ENCODE data around the gene PPEF1. TPM values are rescaled to one million over a fixed set of nuclear protein-coding genes. Genes with fewer than 3 reads are reported as not detected.

Gene PPEF1
- total RNA-seq, 2 donors from 2014 or later: 0.15 TPM; not detected in 1

GRCh38 chrX:18709833-18710232 is 2.4 kb downstream of the PPEF1 start:
- Histone ChIP-seq H3K27ac (no peak overlapping the region), H3K4me1 (no peaks in the 10 kb centered on the region), H3K9ac (ENCODE audit: low read depth in 2 of 2, low read length in 2 of 2) (no peak overlapping the region), H3K36me3 (no peaks in the 10 kb centered on the region), H3K27me3 (no peaks in the 10 kb centered on the region), H3K4me3 (no peak overlapping the region), H3K9me3 (no peaks in the 10 kb centered on the region)
- DNase-seq: no peak
- intact Hi-C loops (cut with DNase I): no loop called here
- no peak for TF ChIP-seq CTCF (IDR thresholded peaks at IDR 0.05)

GRCh38 chrX:18714910-18715309 is 7.5 kb downstream of the PPEF1 start:
- no peak overlapping the region for H3K9ac ChIP-seq (ENCODE audit: low read depth in 2 of 2, low read length in 2 of 2)
- intact Hi-C loops (cut with DNase I): no loop called here

GRCh38 chrX:18719852-18720251 is 12.4 kb downstream of the PPEF1 start:
- H3K9me3 ChIP-seq: no peaks in the 10 kb centered on the region
- H3K27ac ChIP-seq: no peak overlapping the region
- H3K4me1 ChIP-seq: no peaks in the 10 kb centered on the region
- DNase-seq: no peak
- no peak overlapping the region for H3K4me3 ChIP-seq
- intact Hi-C loops (cut with DNase I): no loop called here
- H3K27me3 ChIP-seq: no peaks in the 10 kb centered on the region
- no peak overlapping the region for H3K9ac ChIP-seq (ENCODE audit: low read depth in 2 of 2, low read length in 2 of 2)
- H3K36me3 ChIP-seq: no peaks in the 10 kb centered on the region
- TF ChIP-seq CTCF (IDR thresholded peaks at IDR 0.05): no peak

More at GRCh38 chrX:18714910-18715309, 7.5 kb downstream of the PPEF1 start:
- Histone ChIP-seq H3K36me3 (no peaks in the 10 kb centered on the region), H3K9me3 (no peaks in the 10 kb centered on the region), H3K4me3 (no peak overlapping the region), H3K4me1 (no peaks in the 10 kb centered on the region), H3K27ac (no peak overlapping the region), H3K27me3 (no peaks in the 10 kb centered on the region)
- DNase-seq: no peak
- no peak for TF ChIP-seq CTCF (IDR thresholded peaks at IDR 0.05)

- DNase-seq: no peak
- Histone ChIP-seq H3K9me3 (no peaks in the 10 kb centered on the region), H3K27me3 (no peaks in the 10 kb centered on the region), H3K4me3 (no peak overlapping the region), H3K27ac (no peak overlapping the region), H3K4me1 (no peaks in the 10 kb centered on the region), H3K36me3 (no peaks in the 10 kb centered on the region), H3K9ac (ENCODE audit: low read depth in 2 of 2, low read length in 2 of 2) (no peak overlapping the region)
- TF ChIP-seq CTCF (IDR thresholded peaks at IDR 0.05): no peak
- intact Hi-C loops (cut with DNase I): no loop called here
Observed at GRCh38 chrX:18721683-18722499, 14.4 kb downstream of the PPEF1 start.

GRCh38 chrX:18722500-18723071 is 15.1 kb downstream of the PPEF1 start:
- intact Hi-C loops (cut with DNase I): no loop called here

More at GRCh38 chrX:18722500-18723071, 15.1 kb downstream of the PPEF1 start:
- Histone ChIP-seq H3K27ac (no peak overlapping the region), H3K9ac (ENCODE audit: low read depth in 2 of 2, low read length in 2 of 2) (no peak overlapping the region), H3K4me1 (no peaks in the 10 kb centered on the region), H3K36me3 (no peaks in the 10 kb centered on the region), H3K27me3 (no peaks in the 10 kb centered on the region), H3K9me3 (no peaks in the 10 kb centered on the region), H3K4me3 (no peak overlapping the region)
- TF ChIP-seq CTCF (IDR thresholded peaks at IDR 0.05): no peak
- no peak for DNase-seq
